Spleen (tissue), 7 donors: Measurements from ENCODE around the gene CSF3R.

Experiments used
- POLR2A ChIP-seq, 3 donors: fragments of 450-650 bp; IDR thresholded peaks; one replicate each; pipeline ENCODE4 v1.5.1; 2017; ENCODE audit warnings: antibody characterized with exemption in 3 of 3, mild to moderate bottlenecking in 1 of 3
- TF ChIP-seq, protein P1 (sequence below), 11 experiments: fragments of 200-600 bp in 7 of 11; fragments of 450-650 bp in 4 of 11; sonication (generic) in 4 of 11; IDR thresholded peaks in 8 of 11; conservative IDR thresholded peaks in 3 of 11; 1 replicate in 7 of 11; 2 replicates in 4 of 11; pipeline versions ENCODE4 v1.4.0 to v1.8.0; 2016 to 2021; ENCODE audit warnings: antibody characterized with exemption in 11 of 11, inconsistent platforms in 4 of 11, mild to moderate bottlenecking in 1 of 11
- donor health status: DM: no; HTN: no; CAD: no; lungs with moderate emphysema.
- donor health status: DM: no; HTN: no; CAD: no.
- donor health status: DM: no; HTN: no; CAD: no.

DNA sequence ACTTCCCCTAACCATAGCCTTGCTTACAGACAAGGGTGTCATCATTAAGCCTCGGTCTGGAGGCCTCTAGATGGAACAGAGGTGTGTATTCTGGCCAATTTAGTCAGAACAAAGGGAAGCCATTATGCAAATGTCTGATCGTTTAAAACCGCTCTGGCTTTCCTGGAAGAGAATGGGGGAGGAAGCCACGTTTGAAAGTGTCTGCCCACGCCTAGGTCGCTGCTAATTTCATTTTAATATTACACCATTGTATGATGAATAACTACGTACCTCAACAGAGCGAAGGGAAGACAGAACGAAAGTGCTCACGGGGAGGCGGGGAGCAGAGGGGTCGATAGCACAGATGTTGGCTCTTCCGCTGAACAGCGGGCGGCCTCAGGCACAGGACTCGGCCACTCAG lies 41.1 kb upstream of the CSF3R start:
- TF ChIP-seq, protein P1, sequence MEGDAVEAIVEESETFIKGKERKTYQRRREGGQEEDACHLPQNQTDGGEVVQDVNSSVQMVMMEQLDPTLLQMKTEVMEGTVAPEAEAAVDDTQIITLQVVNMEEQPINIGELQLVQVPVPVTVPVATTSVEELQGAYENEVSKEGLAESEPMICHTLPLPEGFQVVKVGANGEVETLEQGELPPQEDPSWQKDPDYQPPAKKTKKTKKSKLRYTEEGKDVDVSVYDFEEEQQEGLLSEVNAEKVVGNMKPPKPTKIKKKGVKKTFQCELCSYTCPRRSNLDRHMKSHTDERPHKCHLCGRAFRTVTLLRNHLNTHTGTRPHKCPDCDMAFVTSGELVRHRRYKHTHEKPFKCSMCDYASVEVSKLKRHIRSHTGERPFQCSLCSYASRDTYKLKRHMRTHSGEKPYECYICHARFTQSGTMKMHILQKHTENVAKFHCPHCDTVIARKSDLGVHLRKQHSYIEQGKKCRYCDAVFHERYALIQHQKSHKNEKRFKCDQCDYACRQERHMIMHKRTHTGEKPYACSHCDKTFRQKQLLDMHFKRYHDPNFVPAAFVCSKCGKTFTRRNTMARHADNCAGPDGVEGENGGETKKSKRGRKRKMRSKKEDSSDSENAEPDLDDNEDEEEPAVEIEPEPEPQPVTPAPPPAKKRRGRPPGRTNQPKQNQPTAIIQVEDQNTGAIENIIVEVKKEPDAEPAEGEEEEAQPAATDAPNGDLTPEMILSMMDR (IDR thresholded peaks at IDR 0.05 in 8 of 11, conservative IDR thresholded peaks at IDR 0.05 in 3 of 11), result no peak
- no peak for TF ChIP-seq POLR2A (IDR thresholded peaks at IDR 0.05)
